Neural progenitor cell (in vitro differentiated cells): Measurements from ENCODE around the gene NOD1. TPM values are rescaled to one million over a fixed set of nuclear protein-coding genes. Genes with fewer than 3 reads are reported as not detected.

ENCODE experiments used
- DNase-seq: peaks from one replicate; pipeline ENCODE4 v3.0.0-alpha.2; 2016; ENCODE audit warnings: low spot score
- H2AFZ ChIP-seq: fragments of 200-600 bp; sonication (generic); replicated peaks from 2 replicates; pipeline ENCODE4 v1.6.1; 2016; ENCODE audit warnings: antibody characterized with exemption
- H3F3A ChIP-seq: fragments of 200-600 bp; sonication (generic); 2 replicates; pipeline ENCODE4 v1.6.1; 2016; ENCODE audit warnings: antibody characterized with exemption, low read depth
- H3K27ac ChIP-seq: fragments of 200-600 bp; sonication (generic); 2 replicates; pipeline ENCODE4 v1.5.1; 2016; ENCODE audit warnings: mild to moderate bottlenecking
- H3K27me3 ChIP-seq: fragments of 200-600 bp; sonication (generic); 2 replicates; pipeline ENCODE4 v1.6.1; 2016; ENCODE audit warnings: mild to moderate bottlenecking, moderate library complexity
- H3K36me3 ChIP-seq: fragments of 200-600 bp; sonication (generic); 2 replicates; pipeline ENCODE4 v1.5.1; 2016
- H3K4me1 ChIP-seq: fragments of 200-600 bp; sonication (generic); 2 replicates; pipeline ENCODE4 v1.6.1; 2016; ENCODE audit warnings: mixed run types
- H3K4me2 ChIP-seq: fragments of 200-600 bp; sonication (generic); 2 replicates; pipeline ENCODE4 v1.6.1; 2016
- H3K4me3 ChIP-seq: fragments of 200-600 bp; sonication (generic); 2 replicates; pipeline ENCODE4 v1.5.1; 2016
- H3K79me2 ChIP-seq: fragments of 200-600 bp; sonication (generic); 2 replicates; pipeline ENCODE4 v1.6.1; 2016; ENCODE audit warnings: low read depth
- H3K9ac ChIP-seq: fragments of 200-600 bp; sonication (generic); 2 replicates; pipeline ENCODE4 v1.6.1; 2016
- H3K9me3 ChIP-seq: fragments of 200-600 bp; sonication (generic); 2 replicates; pipeline ENCODE4 v1.5.1; 2016; ENCODE audit warnings: low read depth
- H4K20me1 ChIP-seq: fragments of 200-600 bp; sonication (generic); 2 replicates; pipeline ENCODE4 v1.6.1; 2016; ENCODE audit warnings: low read depth
- H3K27ac Mint-ChIP-seq: 3 replicates; pipeline ENCODE4 v1.8.0; 2021; ENCODE audit warnings: mixed read lengths
- H3K27me3 Mint-ChIP-seq: 2 replicates; pipeline ENCODE4 v1.8.0; 2022; ENCODE audit warnings: low read depth, mild to moderate bottlenecking, inconsistent platforms, moderate library complexity, mixed read lengths; ENCODE audit not compliant: insufficient read depth
- H3K36me3 Mint-ChIP-seq: 3 replicates; pipeline ENCODE4 v1.8.0; 2021; ENCODE audit warnings: mixed read lengths
- H3K4me1 Mint-ChIP-seq: 3 replicates; pipeline ENCODE4 v1.8.0; 2021; ENCODE audit warnings: mixed read lengths
- H3K4me3 Mint-ChIP-seq: 3 replicates; pipeline ENCODE4 v1.8.0; 2021; ENCODE audit warnings: mild to moderate bottlenecking, moderate library complexity, mixed read lengths
- H3K9me3 Mint-ChIP-seq: 3 replicates; pipeline ENCODE4 v1.8.0; 2020; ENCODE audit warnings: mixed read lengths
- EZH2 ChIP-seq: fragments of 200-600 bp; sonication (generic); IDR thresholded peaks from 2 replicates; pipeline ENCODE4 v1.6.1; 2017; ENCODE audit warnings: antibody characterized with exemption, mild to moderate bottlenecking, moderate library complexity
- EZH2phosphoT487 ChIP-seq: fragments of 200-600 bp; sonication (generic); IDR thresholded peaks from 2 replicates; pipeline ENCODE4 v1.6.1; 2017; ENCODE audit warnings: antibody characterized with exemption
- total RNA-seq: library from RNA; depleted of rRNA; stranded (reverse); fragments of >200 nt; gene quantifications from 2 replicates; pipeline ENCODE4 v1.2.3, GENCODE V29; 2015; ENCODE audit warnings: low replicate concordance
- TF ChIP-seq, protein P1 (sequence below): fragments of 200-600 bp; sonication (generic); IDR thresholded peaks from 2 replicates; pipeline ENCODE4 v1.5.1; 2017; ENCODE audit warnings: antibody characterized with exemption, mild to moderate bottlenecking

Gene NOD1
- total RNA-seq, 1 donor from 2014 or later: 5.0 TPM

DNA sequence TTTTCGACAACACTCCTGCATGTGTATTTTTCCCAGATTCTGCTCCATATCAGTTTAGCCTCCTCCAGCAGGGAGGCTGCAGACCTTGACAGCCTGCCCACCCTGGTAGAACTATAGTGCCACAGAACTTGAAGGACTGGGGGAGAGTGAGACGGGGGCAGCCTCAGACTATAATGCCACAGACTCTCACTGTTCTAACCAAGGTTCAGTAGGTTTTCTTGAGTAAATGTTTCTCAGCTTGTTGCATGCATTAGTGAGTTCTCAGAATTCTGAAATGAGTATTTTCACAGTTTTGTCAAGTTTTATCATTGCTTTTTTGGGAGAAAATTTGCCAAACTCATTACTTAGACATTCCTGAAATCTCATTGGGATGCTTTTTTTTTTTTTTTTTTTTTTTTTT, 98.3 kb downstream of the NOD1 start:
- Mint-ChIP-seq H3K4me1 (no peaks in the 10 kb centered on the region), H3K4me3 (no peak overlapping the region), H3K9me3 (peaks cover 12% of the 10 kb centered on the region), H3K36me3 (no peaks in the 10 kb centered on the region), H3K27me3 (no peaks in the 10 kb centered on the region), H3K27ac (no peak overlapping the region)
- no peak for TF ChIP-seq EZH2
- TF ChIP-seq EZH2phosphoT487: no peak
- TF ChIP-seq, protein P1, sequence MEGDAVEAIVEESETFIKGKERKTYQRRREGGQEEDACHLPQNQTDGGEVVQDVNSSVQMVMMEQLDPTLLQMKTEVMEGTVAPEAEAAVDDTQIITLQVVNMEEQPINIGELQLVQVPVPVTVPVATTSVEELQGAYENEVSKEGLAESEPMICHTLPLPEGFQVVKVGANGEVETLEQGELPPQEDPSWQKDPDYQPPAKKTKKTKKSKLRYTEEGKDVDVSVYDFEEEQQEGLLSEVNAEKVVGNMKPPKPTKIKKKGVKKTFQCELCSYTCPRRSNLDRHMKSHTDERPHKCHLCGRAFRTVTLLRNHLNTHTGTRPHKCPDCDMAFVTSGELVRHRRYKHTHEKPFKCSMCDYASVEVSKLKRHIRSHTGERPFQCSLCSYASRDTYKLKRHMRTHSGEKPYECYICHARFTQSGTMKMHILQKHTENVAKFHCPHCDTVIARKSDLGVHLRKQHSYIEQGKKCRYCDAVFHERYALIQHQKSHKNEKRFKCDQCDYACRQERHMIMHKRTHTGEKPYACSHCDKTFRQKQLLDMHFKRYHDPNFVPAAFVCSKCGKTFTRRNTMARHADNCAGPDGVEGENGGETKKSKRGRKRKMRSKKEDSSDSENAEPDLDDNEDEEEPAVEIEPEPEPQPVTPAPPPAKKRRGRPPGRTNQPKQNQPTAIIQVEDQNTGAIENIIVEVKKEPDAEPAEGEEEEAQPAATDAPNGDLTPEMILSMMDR: no peak
- Histone ChIP-seq H3K36me3 (peaks cover 3% of the 10 kb centered on the region), H3K4me2 (no peak overlapping the region), H3F3A (no peaks in the 10 kb centered on the region), H3K4me3 (no peak overlapping the region), H3K27me3 (no peaks in the 10 kb centered on the region), H3K27ac (no peak overlapping the region), H4K20me1 (no peaks in the 10 kb centered on the region), H3K9me3 (peaks cover 6% of the 10 kb centered on the region), H3K4me1 (no peaks in the 10 kb centered on the region), H3K9ac (no peak overlapping the region), H3K79me2 (no peaks in the 10 kb centered on the region), H2AFZ (no peak overlapping the region)
- no peak for DNase-seq

DNA sequence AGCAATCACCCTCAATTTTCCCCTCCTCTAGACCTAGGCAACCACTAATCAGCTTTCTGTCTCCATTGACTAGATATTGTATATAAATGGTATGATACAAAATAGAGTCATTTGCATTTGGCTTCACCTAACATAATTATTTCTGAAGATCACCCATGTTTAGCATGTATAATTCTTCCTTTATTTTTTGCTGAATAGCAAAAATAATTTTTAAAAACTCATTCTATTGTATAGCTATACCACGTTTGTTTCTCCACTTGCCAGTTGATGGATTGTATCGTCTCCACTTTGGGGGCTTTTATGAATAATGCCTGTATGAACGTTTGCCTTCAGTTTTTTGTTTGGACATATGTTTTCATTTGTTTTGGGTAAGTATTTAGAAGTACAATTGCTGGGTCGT, 98.8 kb downstream of the NOD1 start:
- Mint-ChIP-seq H3K4me3 (no peak overlapping the region), H3K27ac (no peak overlapping the region), H3K36me3 (no peaks in the 10 kb centered on the region), H3K9me3 (peaks cover 12% of the 10 kb centered on the region), H3K27me3 (no peaks in the 10 kb centered on the region), H3K4me1 (no peaks in the 10 kb centered on the region)
- no peaks in the 10 kb centered on the region for H3K79me2 ChIP-seq
- no peak overlapping the region for H3K27ac ChIP-seq
- no peaks in the 10 kb centered on the region for H3F3A ChIP-seq
- TF ChIP-seq, protein P1: no peak
- TF ChIP-seq EZH2phosphoT487 (no peak), EZH2 (no peak)
- DNase-seq: no peak
- H2AFZ ChIP-seq: no peak overlapping the region
- H3K4me1 ChIP-seq: no peaks in the 10 kb centered on the region
- H3K4me2 ChIP-seq: no peak overlapping the region
- H3K9ac ChIP-seq: no peak overlapping the region
- peaks cover 6% of the 10 kb centered on the region for H3K9me3 ChIP-seq
- peaks cover 3% of the 10 kb centered on the region for H3K36me3 ChIP-seq
- no peak overlapping the region for H3K4me3 ChIP-seq
- H3K27me3 ChIP-seq: no peaks in the 10 kb centered on the region
- H4K20me1 ChIP-seq: no peaks in the 10 kb centered on the region

DNA sequence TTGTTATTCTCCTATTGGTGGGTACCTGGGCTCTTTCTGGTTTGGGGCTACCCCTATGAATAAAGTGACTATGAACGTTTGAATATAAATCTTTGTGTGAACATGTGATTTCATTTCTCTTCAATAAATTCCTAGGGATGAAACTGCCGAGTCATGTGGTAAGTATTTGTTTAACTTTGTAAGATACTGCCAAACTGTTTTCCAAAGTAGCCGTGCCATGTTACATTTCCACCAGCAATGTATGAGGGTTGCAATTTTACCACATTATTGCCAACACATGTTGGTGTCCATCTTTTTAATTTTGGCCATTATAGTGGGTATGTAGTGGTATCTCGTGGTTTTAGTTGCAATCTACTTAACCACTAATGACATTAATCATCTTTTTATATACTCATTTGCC, 99.5 kb downstream of the NOD1 start:
- Mint-ChIP-seq H3K27ac (no peak overlapping the region), H3K9me3 (peaks cover 12% of the 10 kb centered on the region), H3K4me3 (no peak overlapping the region), H3K36me3 (no peaks in the 10 kb centered on the region), H3K4me1 (no peaks in the 10 kb centered on the region), H3K27me3 (no peaks in the 10 kb centered on the region)
- Histone ChIP-seq H3K4me1 (no peaks in the 10 kb centered on the region), H3K9ac (no peak overlapping the region), H3K4me3 (no peak overlapping the region), H3K79me2 (no peaks in the 10 kb centered on the region), H3K9me3 (peaks cover 6% of the 10 kb centered on the region), H2AFZ (no peak overlapping the region), H4K20me1 (no peaks in the 10 kb centered on the region), H3K27ac (no peak overlapping the region), H3F3A (no peaks in the 10 kb centered on the region), H3K27me3 (no peaks in the 10 kb centered on the region), H3K4me2 (no peak overlapping the region), H3K36me3 (peaks cover 3% of the 10 kb centered on the region)
- TF ChIP-seq EZH2phosphoT487 (no peak), EZH2 (no peak)
- TF ChIP-seq, protein P1: no peak
- no peak for DNase-seq
